PFSK-1 (cell line): Measurements from ENCODE around the gene COL23A1.

ENCODE experiments used
- POLR2AphosphoS5 ChIP-seq: IDR thresholded peaks from 2 replicates; pipeline ENCODE4 v1.6.1; 2012; ENCODE audit warnings: low read depth, mild to moderate bottlenecking, control low read depth, low read length, moderate library complexity
- SIN3A ChIP-seq: IDR thresholded peaks from 2 replicates; pipeline ENCODE4 v1.6.1; 2012; ENCODE audit warnings: mild to moderate bottlenecking, low read length, moderate library complexity, borderline replicate concordance; ENCODE audit not compliant: insufficient read depth
- TAF1 ChIP-seq: IDR thresholded peaks from 2 replicates; pipeline ENCODE4 v1.6.1; 2012; ENCODE audit warnings: low read length, control low read depth, borderline replicate concordance; ENCODE audit not compliant: insufficient read depth
- TF ChIP-seq, protein P1 (sequence below), 2 experiments: IDR thresholded peaks; 2 replicates each; pipeline versions ENCODE4 v1.6.1 to v1.8.0; 2011 to 2012; ENCODE audit warnings: low read depth in 2 of 2, low read length in 2 of 2, control low read depth in 1 of 2, inconsistent platforms in 1 of 2, mild to moderate bottlenecking in 1 of 2, moderate library complexity in 1 of 2; ENCODE audit not compliant: insufficient read depth in 1 of 2

DNA sequence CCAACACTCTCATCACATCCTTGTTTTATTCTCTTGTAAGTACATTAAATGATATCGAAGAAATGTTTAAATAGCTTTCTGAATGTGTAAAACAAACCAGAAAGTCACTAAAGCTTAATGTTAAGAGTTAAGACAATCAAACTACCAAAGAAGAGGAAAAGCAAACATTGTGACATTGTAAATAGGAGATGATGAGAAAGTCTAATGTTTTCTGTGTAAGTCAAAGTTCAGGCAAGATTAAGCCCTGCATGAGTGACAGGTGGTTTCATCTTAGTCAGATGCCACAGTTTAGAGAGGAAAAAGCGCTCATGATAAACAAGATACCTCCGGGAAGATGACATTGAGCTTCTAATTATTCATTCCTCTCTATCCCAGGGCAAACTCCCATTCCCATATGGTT lies 306.7 kb downstream of the COL23A1 start:
- TF ChIP-seq POLR2AphosphoS5 = no peak
- TF ChIP-seq SIN3A = no peak
- TF ChIP-seq, protein P1, sequence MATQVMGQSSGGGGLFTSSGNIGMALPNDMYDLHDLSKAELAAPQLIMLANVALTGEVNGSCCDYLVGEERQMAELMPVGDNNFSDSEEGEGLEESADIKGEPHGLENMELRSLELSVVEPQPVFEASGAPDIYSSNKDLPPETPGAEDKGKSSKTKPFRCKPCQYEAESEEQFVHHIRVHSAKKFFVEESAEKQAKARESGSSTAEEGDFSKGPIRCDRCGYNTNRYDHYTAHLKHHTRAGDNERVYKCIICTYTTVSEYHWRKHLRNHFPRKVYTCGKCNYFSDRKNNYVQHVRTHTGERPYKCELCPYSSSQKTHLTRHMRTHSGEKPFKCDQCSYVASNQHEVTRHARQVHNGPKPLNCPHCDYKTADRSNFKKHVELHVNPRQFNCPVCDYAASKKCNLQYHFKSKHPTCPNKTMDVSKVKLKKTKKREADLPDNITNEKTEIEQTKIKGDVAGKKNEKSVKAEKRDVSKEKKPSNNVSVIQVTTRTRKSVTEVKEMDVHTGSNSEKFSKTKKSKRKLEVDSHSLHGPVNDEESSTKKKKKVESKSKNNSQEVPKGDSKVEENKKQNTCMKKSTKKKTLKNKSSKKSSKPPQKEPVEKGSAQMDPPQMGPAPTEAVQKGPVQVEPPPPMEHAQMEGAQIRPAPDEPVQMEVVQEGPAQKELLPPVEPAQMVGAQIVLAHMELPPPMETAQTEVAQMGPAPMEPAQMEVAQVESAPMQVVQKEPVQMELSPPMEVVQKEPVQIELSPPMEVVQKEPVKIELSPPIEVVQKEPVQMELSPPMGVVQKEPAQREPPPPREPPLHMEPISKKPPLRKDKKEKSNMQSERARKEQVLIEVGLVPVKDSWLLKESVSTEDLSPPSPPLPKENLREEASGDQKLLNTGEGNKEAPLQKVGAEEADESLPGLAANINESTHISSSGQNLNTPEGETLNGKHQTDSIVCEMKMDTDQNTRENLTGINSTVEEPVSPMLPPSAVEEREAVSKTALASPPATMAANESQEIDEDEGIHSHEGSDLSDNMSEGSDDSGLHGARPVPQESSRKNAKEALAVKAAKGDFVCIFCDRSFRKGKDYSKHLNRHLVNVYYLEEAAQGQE (IDR thresholded peaks at IDR 0.05; ENCODE audit: insufficient read depth in 1 of 2, low read depth in 2 of 2, low read length in 2 of 2) = no peak
- TF ChIP-seq TAF1 = no peak
